A673 (cell line): ENCODE measurements around the gene CHCHD6.

Experiments used
- EZH2 ChIP-seq: fragments of 200-600 bp; sonication (generic); IDR thresholded peaks from 2 replicates; pipeline ENCODE4 v1.6.1; 2017; ENCODE audit warnings: borderline replicate concordance, low read depth, mild to moderate bottlenecking, mixed read lengths, antibody characterized with exemption, low read length; ENCODE audit not compliant: poor library complexity, severe bottlenecking
- TF ChIP-seq, protein P1 (sequence below): fragments of 300-800, 200-600 bp; sonication (generic); conservative IDR thresholded peaks from 2 replicates; pipeline ENCODE4 v1.5.1; 2017; ENCODE audit warnings: low read depth, mild to moderate bottlenecking, antibody characterized with exemption, low read length, moderate library complexity, mixed read lengths

DNA sequence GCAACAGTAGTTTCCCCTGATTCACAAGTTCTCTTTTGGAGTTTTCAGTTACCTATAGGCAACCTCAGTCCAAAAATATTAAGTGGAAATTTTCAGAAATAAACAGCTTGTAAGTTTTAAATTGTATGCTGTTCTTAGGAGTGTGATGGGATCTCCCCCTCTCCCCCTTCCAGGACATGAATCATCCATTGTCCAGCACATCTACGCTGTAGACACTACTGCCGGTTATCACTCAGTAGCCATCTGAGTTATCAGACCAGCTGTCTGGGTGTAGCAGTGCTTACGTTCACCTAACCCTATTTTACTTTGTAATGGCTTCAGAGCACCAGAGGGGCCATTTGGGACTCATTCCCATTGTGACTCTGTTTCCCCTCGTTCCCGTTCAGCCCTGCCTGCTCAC lies 182.2 kb downstream of the CHCHD6 start:
- TF ChIP-seq, protein P1, sequence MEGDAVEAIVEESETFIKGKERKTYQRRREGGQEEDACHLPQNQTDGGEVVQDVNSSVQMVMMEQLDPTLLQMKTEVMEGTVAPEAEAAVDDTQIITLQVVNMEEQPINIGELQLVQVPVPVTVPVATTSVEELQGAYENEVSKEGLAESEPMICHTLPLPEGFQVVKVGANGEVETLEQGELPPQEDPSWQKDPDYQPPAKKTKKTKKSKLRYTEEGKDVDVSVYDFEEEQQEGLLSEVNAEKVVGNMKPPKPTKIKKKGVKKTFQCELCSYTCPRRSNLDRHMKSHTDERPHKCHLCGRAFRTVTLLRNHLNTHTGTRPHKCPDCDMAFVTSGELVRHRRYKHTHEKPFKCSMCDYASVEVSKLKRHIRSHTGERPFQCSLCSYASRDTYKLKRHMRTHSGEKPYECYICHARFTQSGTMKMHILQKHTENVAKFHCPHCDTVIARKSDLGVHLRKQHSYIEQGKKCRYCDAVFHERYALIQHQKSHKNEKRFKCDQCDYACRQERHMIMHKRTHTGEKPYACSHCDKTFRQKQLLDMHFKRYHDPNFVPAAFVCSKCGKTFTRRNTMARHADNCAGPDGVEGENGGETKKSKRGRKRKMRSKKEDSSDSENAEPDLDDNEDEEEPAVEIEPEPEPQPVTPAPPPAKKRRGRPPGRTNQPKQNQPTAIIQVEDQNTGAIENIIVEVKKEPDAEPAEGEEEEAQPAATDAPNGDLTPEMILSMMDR = no peak
- TF ChIP-seq EZH2 = no peak
